HG03575 (cell line): ENCODE results near the gene STARD4.

Experiments used
- ATAC-seq: cut with Tn5 transposase; IDR thresholded peaks from one replicate; pipeline ENCODE4 v1.9.1; 2021; ENCODE audit not compliant: unreplicated experiment, insufficient number of reproducible peaks, low FRiP score; ENCODE audit errors: extremely low read depth

STARD4 gene

DNA sequence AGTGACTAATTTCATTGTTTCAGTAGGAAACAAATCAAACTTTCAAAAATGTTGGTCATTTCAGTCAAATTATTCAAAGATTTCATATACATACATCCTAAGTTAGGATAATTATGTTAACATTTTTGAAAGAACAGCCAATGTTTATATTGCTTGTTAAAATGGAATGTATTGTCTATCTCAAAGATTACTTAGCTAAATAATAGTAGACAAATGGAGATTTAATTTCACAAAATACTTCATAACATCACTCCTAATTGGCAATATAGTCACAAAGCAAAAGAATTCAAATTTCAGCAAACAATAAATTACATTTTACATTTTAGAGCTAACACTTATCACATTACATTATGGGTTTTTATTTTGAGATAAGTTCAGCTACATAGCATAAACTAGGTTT is 25.4 kb downstream of the STARD4 start:
- ATAC-seq: no peak

DNA sequence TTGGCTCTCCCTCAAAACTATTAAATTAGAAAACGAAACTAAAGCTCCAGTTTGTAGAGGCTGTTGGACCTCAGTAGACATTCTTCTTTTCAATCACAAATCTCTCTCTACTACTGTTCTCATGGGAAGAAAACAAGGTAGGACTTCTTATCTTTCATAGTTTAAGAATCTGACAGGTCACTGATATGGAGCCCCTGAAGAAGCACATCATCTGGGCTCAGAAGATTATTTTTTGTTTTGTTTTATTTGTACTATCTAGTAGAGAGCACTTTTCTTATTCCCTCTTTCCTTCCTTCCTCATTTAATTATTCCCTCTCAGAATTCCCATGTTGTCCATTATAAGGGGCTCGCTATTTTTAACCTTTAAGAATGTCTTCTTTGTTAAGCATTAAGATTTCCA is 26.3 kb downstream of the STARD4 start:
- ATAC-seq: no peak

DNA sequence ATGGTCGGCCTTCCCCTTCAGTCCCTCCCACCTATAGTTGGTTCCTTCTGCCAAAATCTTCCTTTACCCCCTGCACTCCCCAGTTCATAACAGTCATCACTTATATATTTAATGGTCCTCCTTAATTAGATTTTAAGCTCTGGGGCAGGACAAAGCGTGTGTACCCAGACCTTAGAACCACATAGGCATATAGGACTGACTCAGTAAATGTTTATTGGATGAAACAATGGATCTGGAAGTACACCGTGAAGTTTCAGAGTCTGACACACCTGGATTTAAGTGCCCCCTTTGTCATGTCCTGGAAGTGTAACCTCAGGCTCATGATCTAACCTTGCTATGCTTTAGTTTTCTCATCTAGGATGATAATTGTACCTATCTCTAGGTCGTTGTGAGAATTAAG is 32.0 kb downstream of the STARD4 start:
- ATAC-seq: no peak

DNA sequence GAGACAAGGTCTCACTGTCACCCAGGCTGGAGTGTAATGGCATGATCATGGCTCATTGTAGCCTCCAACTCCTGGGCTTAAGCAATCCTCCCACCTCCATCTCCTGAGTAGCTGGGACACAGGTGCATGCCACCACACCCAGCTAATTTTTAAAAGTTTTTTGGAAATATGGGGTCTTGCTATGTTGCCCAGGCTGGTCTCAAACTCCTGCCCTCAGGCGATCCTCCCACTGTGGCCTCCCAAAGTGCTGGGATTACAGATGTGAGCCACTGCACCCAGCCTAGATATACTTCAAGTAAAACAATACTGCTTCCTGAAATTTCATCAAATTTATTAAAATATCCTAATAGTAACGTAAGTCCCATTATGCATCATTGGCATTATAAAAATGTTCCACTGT is 33.4 kb downstream of the STARD4 start:
- no peak for ATAC-seq

DNA sequence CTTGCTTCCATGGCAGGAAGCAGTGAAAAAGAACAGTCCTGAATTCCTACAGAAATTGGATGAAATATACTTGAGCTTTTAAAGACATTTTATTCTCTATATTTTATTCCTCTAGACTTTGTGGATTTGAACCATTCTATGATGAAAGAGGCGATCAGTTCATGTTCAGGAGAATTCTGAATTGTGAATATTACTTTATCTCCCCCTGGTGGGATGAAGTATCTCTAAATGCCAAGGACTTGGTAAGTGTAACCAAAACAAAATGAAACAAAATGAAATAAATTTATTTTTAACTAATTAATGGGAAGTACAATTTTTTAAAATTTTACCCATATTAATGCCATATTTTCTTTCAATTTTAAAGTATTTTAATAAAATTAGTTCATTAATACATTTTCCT is 34.1 kb downstream of the STARD4 start:
- ATAC-seq: no peak

DNA sequence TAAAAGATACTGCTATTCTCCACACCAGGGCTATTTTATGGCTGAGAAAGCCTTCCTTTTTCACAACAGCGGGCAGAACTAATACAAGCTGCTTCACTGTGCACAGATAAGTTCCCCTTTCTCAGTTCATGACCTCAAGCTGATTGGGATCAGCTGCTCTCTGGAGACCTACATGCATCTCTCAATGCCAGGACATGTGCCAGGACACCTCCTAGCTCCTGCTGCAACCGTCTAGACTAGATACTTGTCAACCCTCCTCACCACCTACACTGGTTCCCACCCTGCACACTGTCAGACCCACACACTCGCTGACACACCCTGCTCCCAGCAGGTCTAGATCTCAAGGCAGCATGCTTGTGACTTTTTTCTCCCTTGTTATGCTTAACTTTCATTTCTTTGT is 39.8 kb downstream of the STARD4 start:
- ATAC-seq: no peak

DNA sequence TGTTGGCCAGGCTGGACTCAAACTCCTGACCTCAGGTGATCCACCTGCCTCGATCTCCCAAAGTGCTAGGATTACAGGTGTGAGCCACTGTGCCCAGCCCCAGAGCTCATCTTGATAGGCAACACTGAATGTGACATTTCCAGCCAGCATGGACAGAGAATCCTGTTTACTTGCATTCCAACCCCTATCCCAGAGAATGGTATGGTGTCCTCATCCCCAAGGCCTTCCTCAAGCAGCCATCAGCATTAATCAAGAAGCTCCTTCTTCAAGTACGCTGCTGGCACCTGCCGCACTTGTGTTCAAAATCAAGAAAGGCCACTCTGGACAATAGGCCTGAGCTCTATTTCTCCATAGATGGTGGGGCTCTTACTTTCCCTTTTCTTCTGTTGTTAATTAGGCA is 40.2 kb downstream of the STARD4 start:
- ATAC-seq: no peak

DNA sequence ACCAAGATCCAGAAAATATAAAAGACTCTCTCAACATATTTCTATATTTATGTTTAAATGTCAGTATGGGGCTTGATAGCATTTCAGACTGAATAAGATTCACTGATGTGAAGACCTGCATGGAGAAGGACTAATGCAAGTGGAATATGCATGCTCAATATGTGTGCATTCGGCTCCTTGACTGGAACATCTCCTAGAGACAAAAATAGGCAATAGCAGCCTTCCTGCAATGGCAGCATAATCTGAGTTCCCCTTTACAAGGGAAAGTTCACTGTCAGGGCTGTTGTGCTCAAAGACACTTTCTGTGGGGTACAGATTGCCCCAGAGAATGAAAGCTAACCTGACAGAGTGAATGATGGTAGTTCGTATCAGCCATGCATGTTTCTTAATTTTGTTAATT is 42.4 kb downstream of the STARD4 start:
- ATAC-seq: no peak

DNA sequence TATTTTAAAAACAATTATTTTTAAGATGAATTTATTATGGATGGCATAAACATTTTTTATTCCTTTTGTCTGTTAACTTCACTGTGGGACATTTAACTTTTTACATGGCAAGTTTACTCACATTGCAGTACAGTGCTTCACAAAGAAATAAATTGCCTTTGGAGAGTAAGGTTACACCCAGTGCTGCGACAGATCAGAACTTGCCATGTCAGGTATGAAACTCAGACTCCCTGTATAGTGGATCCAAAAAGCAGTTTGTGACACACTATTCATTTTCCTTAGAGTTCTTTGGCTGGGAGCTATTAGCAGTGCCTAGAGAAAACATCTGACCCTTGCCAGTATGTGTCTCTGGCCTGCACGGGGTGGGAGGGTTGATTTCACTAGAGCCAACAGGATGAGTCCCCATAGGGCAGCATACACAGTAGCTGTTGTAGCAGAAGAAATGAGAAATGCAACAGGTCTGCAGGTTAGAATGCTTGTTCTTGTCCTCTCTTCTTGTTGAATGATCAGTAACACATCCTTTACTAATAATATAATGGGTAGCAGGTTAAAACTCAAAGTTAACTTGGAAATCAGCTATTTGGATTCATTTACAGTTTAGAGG is 42.9 kb downstream of the STARD4 start:
- ATAC-seq: no peak

DNA sequence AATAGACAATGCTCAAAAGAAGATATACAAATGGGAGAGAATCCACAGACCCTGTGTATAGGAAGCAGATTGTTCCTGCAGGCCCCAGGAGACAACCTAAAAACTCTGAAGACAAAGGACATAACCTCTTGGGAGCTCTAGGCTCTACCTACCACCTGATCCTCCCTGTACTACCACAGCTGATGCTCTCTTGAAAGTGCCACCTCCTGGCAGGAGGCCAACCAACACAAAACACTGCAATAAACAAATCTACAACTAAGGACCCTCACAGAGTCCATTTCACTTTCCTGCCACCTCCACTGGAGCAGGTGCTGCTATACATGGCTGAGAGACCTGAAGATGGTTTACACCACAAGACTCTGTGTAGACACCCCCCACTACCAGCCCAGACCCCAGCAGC is 49.0 kb downstream of the STARD4 start:
- ATAC-seq: no peak

DNA sequence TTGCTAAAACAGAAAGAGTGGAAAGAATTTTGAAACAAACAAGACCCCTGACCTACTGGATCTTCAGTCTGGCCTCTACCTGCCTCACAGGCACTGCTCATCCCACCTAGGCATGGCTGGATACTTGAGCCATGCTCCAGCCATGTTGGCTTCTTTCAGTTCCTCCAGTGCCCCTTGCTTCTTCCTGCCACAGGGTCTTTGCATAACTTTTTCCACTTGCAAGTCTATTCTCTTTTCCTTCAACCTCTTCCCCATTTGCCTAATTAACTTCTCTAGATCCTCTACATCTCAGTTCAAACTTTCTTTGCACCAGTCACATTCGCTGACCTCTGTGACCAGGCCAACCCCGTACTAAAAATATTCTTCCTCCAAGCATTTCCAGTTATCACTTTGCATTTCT is 50.4 kb downstream of the STARD4 start:
- no peak for ATAC-seq

DNA sequence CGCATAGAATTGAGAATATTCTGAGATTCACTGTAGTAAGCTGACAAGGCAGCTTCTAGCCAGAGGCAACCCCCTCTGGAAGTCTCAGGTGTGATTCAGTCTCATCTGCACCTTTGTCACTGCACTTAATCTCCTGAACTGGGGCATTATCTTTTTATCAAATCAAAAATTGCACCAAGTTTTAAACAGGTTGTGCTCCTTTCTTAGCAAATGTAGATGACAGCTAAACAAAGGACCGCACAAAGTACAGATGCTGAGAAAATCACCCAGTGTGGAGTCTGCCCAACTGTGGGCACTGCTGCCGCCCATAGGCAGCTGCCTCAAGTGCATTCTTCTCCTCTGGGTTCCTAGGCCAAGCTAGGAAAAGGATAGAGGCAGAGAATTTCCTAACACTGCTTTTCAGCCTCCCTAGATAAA is 51.1 kb downstream of the STARD4 start:
- no peak for ATAC-seq

DNA sequence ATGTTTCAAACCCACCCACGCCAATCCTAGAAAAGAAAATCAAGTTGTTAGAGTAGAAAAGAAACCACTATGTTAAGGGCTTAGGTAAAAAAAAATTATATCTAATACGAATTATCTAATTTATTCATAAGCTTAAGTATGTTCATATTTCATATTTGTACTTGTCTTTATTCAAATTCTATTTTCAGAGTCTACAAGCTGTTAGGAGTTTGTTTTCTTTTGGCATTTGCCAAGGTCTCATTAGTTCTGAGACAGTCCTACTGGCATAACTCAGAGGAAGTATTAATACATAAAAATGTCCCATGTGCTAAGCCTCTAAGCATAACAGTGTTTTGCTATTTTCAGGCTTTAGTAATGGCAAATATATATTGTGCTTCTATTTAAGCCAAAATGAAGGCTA is 57.6 kb downstream of the STARD4 start:
- no peak for ATAC-seq

DNA sequence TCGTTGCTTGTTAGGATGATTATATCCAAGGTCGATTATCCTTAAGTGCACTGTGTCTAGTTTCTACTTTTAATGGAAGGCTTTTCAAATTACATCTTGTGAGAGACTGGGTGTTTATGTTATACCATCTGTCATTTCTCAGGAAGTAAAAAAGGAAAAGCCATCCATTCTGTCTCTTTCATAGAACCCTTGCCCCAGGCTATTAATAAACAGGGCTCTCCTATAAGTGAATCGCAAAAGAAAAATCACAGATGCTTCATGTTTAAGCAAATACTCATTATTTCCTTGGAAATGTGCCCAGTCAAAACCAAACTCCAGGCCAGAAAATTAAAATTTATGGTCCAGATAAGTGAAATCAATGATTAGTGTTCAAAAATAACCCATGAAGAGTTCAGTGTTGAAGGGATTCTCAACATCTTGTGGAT is 58.1 kb downstream of the STARD4 start:
- ATAC-seq: no peak

DNA sequence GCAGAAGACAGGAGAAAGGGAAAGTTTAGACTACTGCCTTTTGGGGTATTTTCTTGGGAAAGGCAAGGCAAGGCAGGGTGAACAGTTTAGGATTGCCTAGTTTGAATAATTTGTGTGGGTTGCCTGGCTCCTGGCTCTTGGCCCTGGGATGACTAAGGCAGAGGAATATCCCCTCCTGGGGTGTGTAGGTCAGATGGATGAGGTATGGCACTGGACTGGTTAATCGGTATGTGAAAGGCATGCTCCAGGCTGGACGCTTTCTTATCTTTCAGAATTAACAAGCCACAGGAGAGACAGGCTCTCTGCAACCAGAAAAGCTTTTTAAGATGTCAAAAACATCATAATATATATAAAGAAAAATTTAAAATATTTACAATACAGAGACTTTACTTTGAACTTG is 58.6 kb downstream of the STARD4 start:
- no peak for ATAC-seq

DNA sequence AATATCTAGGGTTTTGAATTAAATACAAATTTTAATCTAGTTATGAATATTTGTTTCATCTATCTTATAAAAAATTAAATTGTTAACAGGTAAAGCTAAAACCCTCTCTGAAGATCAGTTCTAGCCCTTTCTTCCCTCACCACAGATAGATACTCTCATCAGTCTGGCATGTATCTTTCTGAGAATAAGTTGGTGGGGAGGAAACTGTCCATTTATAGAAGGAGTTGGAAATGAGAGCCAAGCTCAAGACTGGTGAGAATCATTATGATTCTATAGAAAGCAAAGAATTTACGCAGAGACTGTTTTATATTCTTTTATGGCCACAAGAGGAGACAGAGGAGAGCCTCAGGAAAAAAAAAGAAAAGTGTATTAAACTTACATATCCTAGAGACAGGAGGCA is 59.0 kb downstream of the STARD4 start:
- no peak for ATAC-seq

DNA sequence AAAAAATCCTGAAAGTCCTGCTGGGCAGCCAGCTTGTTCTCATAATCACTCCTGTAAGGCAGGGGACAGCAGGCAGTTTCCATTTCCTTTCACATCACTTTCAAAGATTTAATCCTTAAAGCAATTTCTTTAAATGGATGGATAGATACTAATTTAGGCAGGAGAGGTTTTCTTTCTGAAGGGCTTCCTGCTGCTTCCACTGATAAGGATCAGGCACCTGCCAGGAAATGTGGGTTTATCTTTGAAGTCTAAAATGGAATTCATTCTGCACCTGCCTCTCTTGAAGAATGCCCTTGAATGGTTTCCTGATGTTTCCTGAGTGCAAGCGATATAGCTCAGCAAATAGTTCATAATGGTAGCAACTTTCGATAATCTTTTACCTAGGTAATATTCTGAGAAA is 64.5 kb downstream of the STARD4 start:
- no peak for ATAC-seq

DNA sequence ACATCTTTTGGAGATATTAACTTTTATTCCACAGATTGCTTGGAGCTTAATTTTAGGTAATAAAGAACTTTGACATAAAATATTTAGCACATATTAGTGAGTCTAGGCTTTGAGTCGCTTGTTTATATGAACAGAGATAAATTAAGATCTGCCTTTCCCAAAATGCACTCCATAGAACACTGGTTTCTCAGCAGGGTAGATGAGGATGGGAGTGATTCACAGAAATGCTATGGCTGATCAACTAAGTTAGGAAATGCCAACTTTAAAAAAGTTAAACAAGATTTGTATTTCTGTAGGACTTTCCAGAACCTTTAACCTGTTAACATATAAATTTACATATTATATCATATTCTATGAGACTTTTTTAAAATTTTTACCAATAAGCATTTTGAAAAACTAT is 65.2 kb downstream of the STARD4 start:
- no peak for ATAC-seq
